ENCODE measurements around the gene MRPS2.

DNA sequence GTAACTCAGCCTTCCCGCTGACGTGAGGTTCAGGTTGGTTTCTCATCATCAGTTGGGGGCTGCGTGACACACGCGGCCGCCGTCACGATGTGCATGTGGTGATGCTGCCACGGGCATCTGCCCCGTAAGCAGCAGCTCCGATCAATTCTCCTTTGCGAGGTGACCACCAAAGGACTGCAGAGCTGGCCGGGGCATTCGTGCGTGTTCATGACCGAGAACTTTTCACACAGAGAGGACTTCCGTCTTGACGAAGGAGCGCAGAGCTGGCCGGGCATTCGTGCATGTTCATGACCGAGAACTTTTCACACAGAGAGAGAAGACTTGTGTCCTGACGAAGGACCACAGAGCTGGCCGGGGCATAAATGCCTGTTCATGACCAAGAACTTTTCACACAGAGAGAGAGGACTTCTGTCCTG, 16.9 kb downstream of the MRPS2 start:
- TF ChIP-seq MAZ (IDR thresholded peaks at IDR 0.05; ENCODE audit: borderline replicate concordance, low read depth, low read length), result no peak
- TF ChIP-seq, protein P1, sequence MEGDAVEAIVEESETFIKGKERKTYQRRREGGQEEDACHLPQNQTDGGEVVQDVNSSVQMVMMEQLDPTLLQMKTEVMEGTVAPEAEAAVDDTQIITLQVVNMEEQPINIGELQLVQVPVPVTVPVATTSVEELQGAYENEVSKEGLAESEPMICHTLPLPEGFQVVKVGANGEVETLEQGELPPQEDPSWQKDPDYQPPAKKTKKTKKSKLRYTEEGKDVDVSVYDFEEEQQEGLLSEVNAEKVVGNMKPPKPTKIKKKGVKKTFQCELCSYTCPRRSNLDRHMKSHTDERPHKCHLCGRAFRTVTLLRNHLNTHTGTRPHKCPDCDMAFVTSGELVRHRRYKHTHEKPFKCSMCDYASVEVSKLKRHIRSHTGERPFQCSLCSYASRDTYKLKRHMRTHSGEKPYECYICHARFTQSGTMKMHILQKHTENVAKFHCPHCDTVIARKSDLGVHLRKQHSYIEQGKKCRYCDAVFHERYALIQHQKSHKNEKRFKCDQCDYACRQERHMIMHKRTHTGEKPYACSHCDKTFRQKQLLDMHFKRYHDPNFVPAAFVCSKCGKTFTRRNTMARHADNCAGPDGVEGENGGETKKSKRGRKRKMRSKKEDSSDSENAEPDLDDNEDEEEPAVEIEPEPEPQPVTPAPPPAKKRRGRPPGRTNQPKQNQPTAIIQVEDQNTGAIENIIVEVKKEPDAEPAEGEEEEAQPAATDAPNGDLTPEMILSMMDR (conservative IDR thresholded peaks at IDR 0.05; ENCODE audit: low read depth, low read length), result no peak
- TF ChIP-seq, protein P2, sequence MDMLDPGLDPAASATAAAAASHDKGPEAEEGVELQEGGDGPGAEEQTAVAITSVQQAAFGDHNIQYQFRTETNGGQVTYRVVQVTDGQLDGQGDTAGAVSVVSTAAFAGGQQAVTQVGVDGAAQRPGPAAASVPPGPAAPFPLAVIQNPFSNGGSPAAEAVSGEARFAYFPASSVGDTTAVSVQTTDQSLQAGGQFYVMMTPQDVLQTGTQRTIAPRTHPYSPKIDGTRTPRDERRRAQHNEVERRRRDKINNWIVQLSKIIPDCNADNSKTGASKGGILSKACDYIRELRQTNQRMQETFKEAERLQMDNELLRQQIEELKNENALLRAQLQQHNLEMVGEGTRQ (IDR thresholded peaks at IDR 0.05; ENCODE audit: low read depth, low read length), result no peak
- TF ChIP-seq RFX5 (IDR thresholded peaks at IDR 0.05; ENCODE audit: low read depth, low read length), result no peak
- TF ChIP-seq POLR2A (IDR thresholded peaks at IDR 0.05; ENCODE audit: low read depth, low read length), result no peak
- TF ChIP-seq FOS (IDR thresholded peaks at IDR 0.05; ENCODE audit: low read depth, low read length), result no peak
- TF ChIP-seq CEBPB (IDR thresholded peaks at IDR 0.05; ENCODE audit: low read depth, low read length), result no peak
- no peak for TF ChIP-seq RAD21 (IDR thresholded peaks at IDR 0.05; ENCODE audit: low read length)
- TF ChIP-seq CHD1 (IDR thresholded peaks at IDR 0.05; ENCODE audit: low read depth, low read length), result no peak
- TF ChIP-seq, protein P3, sequence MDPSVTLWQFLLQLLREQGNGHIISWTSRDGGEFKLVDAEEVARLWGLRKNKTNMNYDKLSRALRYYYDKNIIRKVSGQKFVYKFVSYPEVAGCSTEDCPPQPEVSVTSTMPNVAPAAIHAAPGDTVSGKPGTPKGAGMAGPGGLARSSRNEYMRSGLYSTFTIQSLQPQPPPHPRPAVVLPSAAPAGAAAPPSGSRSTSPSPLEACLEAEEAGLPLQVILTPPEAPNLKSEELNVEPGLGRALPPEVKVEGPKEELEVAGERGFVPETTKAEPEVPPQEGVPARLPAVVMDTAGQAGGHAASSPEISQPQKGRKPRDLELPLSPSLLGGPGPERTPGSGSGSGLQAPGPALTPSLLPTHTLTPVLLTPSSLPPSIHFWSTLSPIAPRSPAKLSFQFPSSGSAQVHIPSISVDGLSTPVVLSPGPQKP (IDR thresholded peaks at IDR 0.05; ENCODE audit: borderline replicate concordance, low read depth, low read length), result no peak
